SU-DHL-6 (cell line): ENCODE results near the gene TCF12.

Source experiments
- H2AFZ ChIP-seq: fragments of 200-600 bp; sonication (generic); 2 replicates; pipeline ENCODE4 v1.6.1; 2014; ENCODE audit warnings: low read depth, mild to moderate bottlenecking, moderate library complexity, mixed read lengths, antibody characterized with exemption, low read length; ENCODE audit not compliant: severe bottlenecking
- H3F3A ChIP-seq: fragments of 200-600 bp; shearing (Covaris generic); 2 replicates; pipeline ENCODE4 v1.6.0; 2016; ENCODE audit warnings: antibody characterized with exemption, mild to moderate bottlenecking; ENCODE audit not compliant: insufficient read depth
- H3K27ac ChIP-seq: fragments of 200-600 bp; sonication (generic); 2 replicates; pipeline ENCODE4 v1.5.1; 2016; ENCODE audit warnings: low read depth, mild to moderate bottlenecking, low read length, moderate library complexity, mixed read lengths
- H3K27me3 ChIP-seq: fragments of 200-600 bp; sonication (generic), shearing (Covaris generic); 2 replicates; pipeline ENCODE4 v1.6.0; 2014; ENCODE audit warnings: mild to moderate bottlenecking, low read length
- H3K36me3 ChIP-seq: fragments of 200-600 bp; sonication (generic); 2 replicates; pipeline ENCODE4 v1.6.1; 2014; ENCODE audit warnings: mild to moderate bottlenecking, low read length, mixed read lengths
- H3K4me2 ChIP-seq: fragments of 300-600, 200-600 bp; shearing (Covaris generic), sonication (generic); 2 replicates; pipeline ENCODE4 v1.6.0; 2014; ENCODE audit warnings: low read length, low read depth, mild to moderate bottlenecking; ENCODE audit not compliant: poor library complexity, severe bottlenecking
- H3K4me3 ChIP-seq: fragments of 200-600 bp; sonication (generic); 2 replicates; pipeline ENCODE4 v1.5.1; 2014; ENCODE audit warnings: antibody characterized with exemption, low read length, mild to moderate bottlenecking, mixed read lengths; ENCODE audit not compliant: insufficient read depth, poor library complexity, severe bottlenecking
- H3K79me2 ChIP-seq: fragments of 200-600 bp; sonication (generic); 2 replicates; pipeline ENCODE4 v1.6.1; 2014; ENCODE audit warnings: mild to moderate bottlenecking, low read length, moderate library complexity; ENCODE audit not compliant: insufficient read depth
- H3K9ac ChIP-seq: fragments of 200-600 bp; sonication (generic); 2 replicates; pipeline ENCODE4 v1.7.0; 2014; ENCODE audit warnings: mild to moderate bottlenecking, low read length
- H3K9me2 ChIP-seq: fragments of 200-600 bp; sonication (generic); replicated peaks from 2 replicates; pipeline ENCODE4 v1.6.1; 2014; ENCODE audit warnings: low read length; ENCODE audit not compliant: insufficient read depth
- H3K9me3 ChIP-seq: fragments of 200-600 bp; sonication (generic); 2 replicates; pipeline ENCODE4 v1.6.1; 2014; ENCODE audit warnings: low read length, mixed read lengths; ENCODE audit not compliant: insufficient read depth
- H4K20me1 ChIP-seq: fragments of 200-600 bp; sonication (generic); 2 replicates; pipeline ENCODE4 v1.6.1; 2014; ENCODE audit warnings: low read depth, mild to moderate bottlenecking, antibody characterized with exemption, low read length, moderate library complexity, mixed read lengths
- CTCF ChIP-seq: fragments of 200-600 bp; sonication (generic); IDR thresholded peaks from one replicate; pipeline ENCODE4 v1.5.1; 2017; ENCODE audit warnings: antibody characterized with exemption, mild to moderate bottlenecking, low read length, moderate library complexity; ENCODE audit not compliant: insufficient read depth, poor library complexity, severe bottlenecking
- EZH2phosphoT487 ChIP-seq: fragments of 200-600 bp; sonication (generic), shearing (Covaris generic); conservative IDR thresholded peaks from 2 replicates; pipeline ENCODE4 v1.6.1; 2018; ENCODE audit warnings: mild to moderate bottlenecking, antibody characterized with exemption, low read length, moderate library complexity, mixed read lengths

The TCF12 gene

GRCh38 chr15:56989411-56989924 lies 71.0 kb downstream of the TCF12 start:
- Histone ChIP-seq H3F3A (no peaks in the 10 kb centered on the region), H3K79me2 (peaks cover 41% of the 10 kb centered on the region; the same call in 1 of the 2 replicates), H3K9ac (no peak overlapping the region), H2AFZ (no peak overlapping the region), H3K27me3 (no peaks in the 10 kb centered on the region), H3K9me3 (no peaks in the 10 kb centered on the region), H3K27ac (no peak overlapping the region), H4K20me1 (no peaks in the 10 kb centered on the region), H3K4me3 (no peak overlapping the region), H3K9me2 (no peaks in the 10 kb centered on the region), H3K36me3 (no peaks in the 10 kb centered on the region), H3K4me2 (no peak overlapping the region)
- no peak for TF ChIP-seq CTCF
- no peak for TF ChIP-seq EZH2phosphoT487

GRCh38 chr15:56991017-56991416 lies 72.6 kb downstream of the TCF12 start:
- Histone ChIP-seq H3K27ac (no peak overlapping the region), H3K27me3 (no peaks in the 10 kb centered on the region), H2AFZ (no peak overlapping the region), H3K4me2 (no peak overlapping the region), H3F3A (no peaks in the 10 kb centered on the region), H4K20me1 (no peaks in the 10 kb centered on the region), H3K9me3 (no peaks in the 10 kb centered on the region), H3K9me2 (no peaks in the 10 kb centered on the region), H3K9ac (no peak overlapping the region), H3K36me3 (no peaks in the 10 kb centered on the region), H3K79me2 (peaks cover 39% of the 10 kb centered on the region; the same call in 1 of the 2 replicates), H3K4me3 (no peak overlapping the region)
- TF ChIP-seq CTCF (no peak), EZH2phosphoT487 (no peak)

GRCh38 chr15:56992725-56993124 lies 74.3 kb downstream of the TCF12 start:
- H4K20me1 ChIP-seq: no peaks in the 10 kb centered on the region
- peaks cover 31% of the 10 kb centered on the region; the same call in 1 of the 2 replicates for H3K79me2 ChIP-seq
- no peaks in the 10 kb centered on the region for H3K9me3 ChIP-seq
- H2AFZ ChIP-seq: no peak overlapping the region
- H3K9me2 ChIP-seq: no peaks in the 10 kb centered on the region
- no peak overlapping the region for H3K9ac ChIP-seq
- H3K27ac ChIP-seq: no peak overlapping the region
- TF ChIP-seq CTCF: no peak
- no peak for TF ChIP-seq EZH2phosphoT487
- no peak overlapping the region for H3K4me2 ChIP-seq
- no peaks in the 10 kb centered on the region for H3F3A ChIP-seq
- no peak overlapping the region for H3K4me3 ChIP-seq
- H3K27me3 ChIP-seq: no peaks in the 10 kb centered on the region
- H3K36me3 ChIP-seq: no peaks in the 10 kb centered on the region
